ENCODE measurements around the gene FTSJ1.

The FTSJ1 gene

DNA sequence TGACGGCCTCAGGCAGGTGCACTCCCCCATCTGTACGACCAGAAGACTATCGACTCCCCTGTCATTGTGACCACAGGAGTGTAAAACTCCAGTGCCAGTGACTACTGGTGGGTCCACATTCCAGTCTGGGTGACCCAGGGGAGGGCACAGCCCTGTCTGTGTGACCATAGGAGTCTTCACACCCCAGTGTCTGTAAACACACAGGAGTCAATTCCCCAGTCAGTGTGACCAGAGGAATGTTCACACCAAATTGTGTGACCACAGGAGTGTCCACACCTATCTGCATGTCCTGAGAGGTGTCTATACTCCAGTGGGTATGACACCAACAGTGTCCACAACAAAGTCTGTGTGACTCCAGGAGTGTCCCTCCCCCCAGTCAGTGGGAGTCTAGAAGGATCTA, 12.0 kb downstream of the FTSJ1 start:
- H3K4me3 ChIP-seq (ENCODE audit: low read depth, low read length) = no peak overlapping the region
- DNase-seq (ENCODE audit: low read depth) = no peak
- TF ChIP-seq, protein P1, sequence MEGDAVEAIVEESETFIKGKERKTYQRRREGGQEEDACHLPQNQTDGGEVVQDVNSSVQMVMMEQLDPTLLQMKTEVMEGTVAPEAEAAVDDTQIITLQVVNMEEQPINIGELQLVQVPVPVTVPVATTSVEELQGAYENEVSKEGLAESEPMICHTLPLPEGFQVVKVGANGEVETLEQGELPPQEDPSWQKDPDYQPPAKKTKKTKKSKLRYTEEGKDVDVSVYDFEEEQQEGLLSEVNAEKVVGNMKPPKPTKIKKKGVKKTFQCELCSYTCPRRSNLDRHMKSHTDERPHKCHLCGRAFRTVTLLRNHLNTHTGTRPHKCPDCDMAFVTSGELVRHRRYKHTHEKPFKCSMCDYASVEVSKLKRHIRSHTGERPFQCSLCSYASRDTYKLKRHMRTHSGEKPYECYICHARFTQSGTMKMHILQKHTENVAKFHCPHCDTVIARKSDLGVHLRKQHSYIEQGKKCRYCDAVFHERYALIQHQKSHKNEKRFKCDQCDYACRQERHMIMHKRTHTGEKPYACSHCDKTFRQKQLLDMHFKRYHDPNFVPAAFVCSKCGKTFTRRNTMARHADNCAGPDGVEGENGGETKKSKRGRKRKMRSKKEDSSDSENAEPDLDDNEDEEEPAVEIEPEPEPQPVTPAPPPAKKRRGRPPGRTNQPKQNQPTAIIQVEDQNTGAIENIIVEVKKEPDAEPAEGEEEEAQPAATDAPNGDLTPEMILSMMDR (IDR thresholded peaks at IDR 0.05; ENCODE audit: control insufficient read depth, extremely low read depth, insufficient read depth) = no peak

DNA sequence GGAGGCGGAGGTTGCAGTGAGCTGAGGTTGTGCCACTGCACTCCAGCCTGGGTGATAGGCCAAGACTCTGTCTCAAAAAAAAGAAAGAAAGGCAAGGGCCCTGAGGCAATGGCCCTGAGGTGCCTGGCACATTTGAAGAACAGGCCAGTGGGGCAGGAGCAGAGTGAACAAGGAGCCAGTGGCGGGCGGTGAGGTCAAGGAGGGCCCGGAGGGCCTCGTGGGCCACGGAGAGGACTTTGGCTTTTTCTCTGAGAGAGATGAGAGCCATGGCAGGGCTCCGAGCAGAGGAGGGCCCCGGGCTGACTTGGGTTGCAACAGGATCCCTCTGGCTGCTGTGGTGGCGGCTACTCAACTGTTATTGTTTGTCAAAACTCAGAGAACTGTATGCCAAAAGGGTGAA, 13.3 kb downstream of the FTSJ1 start:
- TF ChIP-seq, protein P1 (IDR thresholded peaks at IDR 0.05; ENCODE audit: control insufficient read depth, extremely low read depth, insufficient read depth) = no peak
- H3K4me3 ChIP-seq (ENCODE audit: low read depth, low read length) = no peak overlapping the region
- no peak for DNase-seq (ENCODE audit: low read depth)

DNA sequence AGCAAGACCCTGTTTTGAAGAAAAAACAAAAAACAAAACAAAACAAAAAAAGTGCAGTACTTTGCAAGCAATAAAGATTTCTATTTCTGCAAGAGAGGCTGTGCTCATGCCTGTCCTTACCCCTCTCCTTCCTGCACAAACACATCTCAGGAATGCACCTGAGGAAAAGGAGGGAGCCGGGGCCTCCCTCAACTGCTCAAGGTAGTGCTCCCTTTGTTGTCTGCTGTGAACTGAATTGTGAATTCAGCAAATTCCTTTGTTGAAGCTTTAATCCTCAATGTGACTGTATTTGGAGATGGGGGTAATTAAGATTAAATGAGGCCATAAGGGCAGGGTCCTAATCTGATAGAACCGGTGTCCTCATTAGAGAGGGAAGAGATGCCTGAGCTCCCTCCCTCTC, 13.9 kb downstream of the FTSJ1 start:
- DNase-seq (ENCODE audit: low read depth) = no peak
- TF ChIP-seq, protein P1 (IDR thresholded peaks at IDR 0.05; ENCODE audit: control insufficient read depth, extremely low read depth, insufficient read depth) = no peak
- no peak overlapping the region for H3K4me3 ChIP-seq (ENCODE audit: low read depth, low read length)

DNA sequence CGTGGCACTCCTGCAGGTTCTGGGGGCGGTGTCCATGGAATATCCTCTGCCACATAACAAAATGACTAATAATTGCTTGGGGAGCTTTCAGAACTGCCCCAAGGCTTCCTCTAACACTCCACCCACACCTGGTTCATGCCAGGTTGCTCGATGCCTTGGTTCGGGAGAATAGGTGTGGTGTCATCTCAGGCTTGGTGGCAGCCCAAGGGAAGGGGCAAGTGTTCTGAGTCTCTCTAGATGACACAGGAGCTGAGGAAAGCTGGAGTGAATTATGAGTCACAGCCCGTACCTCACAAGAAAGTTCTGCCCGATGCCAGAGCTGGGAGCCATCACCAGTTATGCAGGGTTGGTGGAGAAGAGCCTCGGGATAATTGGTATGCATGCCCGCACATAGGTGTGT, 14.7 kb downstream of the FTSJ1 start:
- TF ChIP-seq, protein P1 (IDR thresholded peaks at IDR 0.05; ENCODE audit: control insufficient read depth, extremely low read depth, insufficient read depth) = no peak
- no peak for DNase-seq (ENCODE audit: low read depth)
- no peak overlapping the region for H3K4me3 ChIP-seq (ENCODE audit: low read depth, low read length)

DNA sequence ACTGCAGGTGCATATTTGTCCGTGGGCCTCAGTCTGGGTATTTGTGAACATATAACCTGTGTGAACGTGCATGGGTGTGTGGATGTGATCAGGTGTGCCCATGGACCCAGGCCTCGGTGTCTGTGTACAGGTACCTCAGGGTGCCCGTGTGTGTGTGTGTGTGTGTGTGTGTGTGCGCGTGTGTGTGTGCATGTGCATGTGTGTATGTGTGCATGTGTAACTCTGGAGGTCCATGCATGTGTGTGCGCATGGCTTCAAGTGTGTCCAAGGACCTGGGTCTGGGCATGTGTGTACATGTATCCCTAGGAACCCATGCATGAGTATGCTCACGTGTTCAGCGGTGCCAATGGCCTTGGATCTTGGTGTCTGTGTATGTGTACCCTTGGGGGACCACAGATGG, 15.8 kb downstream of the FTSJ1 start:
- no peak for DNase-seq (ENCODE audit: low read depth)
- TF ChIP-seq, protein P1 (IDR thresholded peaks at IDR 0.05; ENCODE audit: control insufficient read depth, extremely low read depth, insufficient read depth) = no peak
- no peak overlapping the region for H3K4me3 ChIP-seq (ENCODE audit: low read depth, low read length)

DNA sequence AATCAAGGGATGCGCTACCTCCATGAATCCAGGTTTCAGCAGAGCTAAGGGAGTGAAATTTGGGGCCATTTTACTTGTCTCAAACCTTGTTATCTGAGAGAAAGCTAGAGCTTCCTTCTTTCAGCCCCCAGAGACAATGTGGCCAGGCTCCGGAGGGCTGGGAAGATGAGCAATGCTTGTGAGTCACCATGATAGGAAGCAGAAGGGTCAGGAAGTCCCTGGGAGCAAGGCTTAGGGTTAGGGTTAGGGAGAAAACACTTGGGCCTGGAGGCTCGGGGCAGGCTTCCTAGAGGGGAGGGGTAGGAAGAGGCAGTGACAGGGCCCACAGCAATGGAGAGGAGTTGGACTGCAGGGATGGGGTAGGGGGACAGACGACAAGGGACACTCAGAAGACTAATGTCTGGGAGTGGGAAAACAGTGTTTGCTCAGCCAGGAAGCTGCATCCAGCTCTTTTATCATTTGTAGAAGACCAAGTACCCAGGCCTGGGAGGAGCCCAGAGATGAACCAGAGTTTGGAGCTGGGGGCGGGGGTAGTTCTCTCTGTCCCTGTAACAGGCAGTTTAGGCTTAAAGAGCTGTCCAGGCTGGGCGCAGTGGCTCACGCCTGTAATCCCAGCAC, 16.4 kb downstream of the FTSJ1 start:
- TF ChIP-seq, protein P1 (IDR thresholded peaks at IDR 0.05; ENCODE audit: control insufficient read depth, extremely low read depth, insufficient read depth) = no peak
- no peak for DNase-seq (ENCODE audit: low read depth)
- no peak overlapping the region for H3K4me3 ChIP-seq (ENCODE audit: low read depth, low read length)

DNA sequence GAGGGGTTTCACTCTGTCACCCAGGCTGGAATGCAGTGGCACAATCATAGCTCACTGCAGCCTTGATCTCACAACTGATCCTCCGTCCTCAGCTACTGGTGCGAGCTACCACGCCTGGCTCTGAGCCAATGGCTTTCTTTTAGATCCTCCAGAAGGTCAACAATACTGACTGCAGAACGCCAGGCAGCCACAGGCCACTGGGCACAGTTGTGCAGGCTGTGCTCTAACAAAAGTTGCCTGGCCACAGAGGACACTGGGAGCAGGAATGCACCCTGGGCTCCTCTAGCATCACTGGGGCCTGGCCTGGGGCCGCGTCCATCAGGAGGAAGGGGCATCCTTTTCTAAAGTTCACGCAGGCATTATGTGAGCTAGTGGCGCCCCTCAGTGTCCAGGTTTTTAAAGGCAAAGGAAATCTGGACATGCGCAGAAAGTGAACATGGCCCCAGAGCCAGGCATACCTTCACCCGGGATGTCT, 17.9 kb downstream of the FTSJ1 start:
- H3K4me3 ChIP-seq (ENCODE audit: low read depth, low read length) = no peak overlapping the region
- DNase-seq (ENCODE audit: low read depth) = no peak
- TF ChIP-seq, protein P1 (IDR thresholded peaks at IDR 0.05; ENCODE audit: control insufficient read depth, extremely low read depth, insufficient read depth) = peak; percentile 45
